Measurements from ENCODE around the gene ANO1.
"Not testable (repeated sequence)": the region's sequence is repeated elsewhere in the genome, so short reads cannot be mapped to it uniquely, and the experiment has no call there.

ANO1 gene

DNA sequence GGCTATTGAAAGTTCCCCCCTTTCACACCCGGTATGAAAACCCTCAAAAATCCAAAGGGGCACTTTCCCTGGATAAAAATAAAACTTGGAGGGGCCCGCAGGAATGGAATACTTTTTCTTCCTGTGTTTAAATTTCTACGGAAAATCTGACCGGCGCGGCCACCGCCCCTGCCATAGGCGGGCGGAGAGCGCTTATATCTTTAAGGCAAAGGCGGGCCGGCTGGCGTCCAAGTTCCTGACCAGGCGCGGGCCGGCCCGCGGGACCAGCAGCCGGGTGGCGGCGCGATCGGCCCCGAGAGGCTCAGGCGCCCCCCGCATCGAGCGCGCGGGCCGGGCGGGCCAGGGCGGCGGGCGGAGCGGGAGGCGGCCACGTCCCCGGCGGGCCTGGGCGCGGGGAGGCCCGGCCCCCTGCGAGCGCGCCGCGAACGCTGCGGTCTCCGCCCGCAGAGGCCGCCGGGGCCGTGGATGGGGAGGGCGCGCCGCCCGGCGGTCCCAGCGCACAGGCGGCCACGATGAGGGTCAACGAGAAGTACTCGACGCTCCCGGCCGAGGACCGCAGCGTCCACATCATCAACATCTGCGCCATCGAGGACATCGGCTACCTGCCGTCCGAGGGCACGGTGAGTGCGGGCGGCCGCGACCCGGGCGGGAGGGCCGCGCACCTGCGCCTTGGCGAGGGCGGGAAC is at the start of gene ANO1:
Gene ANO1 (plus strand): TSS at position 223 of the 686 bp plus-strand sequence. CDS start 290 bp downstream, at position 513.
- no peak for DNase-seq (ENCODE audit: low read depth)

DNA sequence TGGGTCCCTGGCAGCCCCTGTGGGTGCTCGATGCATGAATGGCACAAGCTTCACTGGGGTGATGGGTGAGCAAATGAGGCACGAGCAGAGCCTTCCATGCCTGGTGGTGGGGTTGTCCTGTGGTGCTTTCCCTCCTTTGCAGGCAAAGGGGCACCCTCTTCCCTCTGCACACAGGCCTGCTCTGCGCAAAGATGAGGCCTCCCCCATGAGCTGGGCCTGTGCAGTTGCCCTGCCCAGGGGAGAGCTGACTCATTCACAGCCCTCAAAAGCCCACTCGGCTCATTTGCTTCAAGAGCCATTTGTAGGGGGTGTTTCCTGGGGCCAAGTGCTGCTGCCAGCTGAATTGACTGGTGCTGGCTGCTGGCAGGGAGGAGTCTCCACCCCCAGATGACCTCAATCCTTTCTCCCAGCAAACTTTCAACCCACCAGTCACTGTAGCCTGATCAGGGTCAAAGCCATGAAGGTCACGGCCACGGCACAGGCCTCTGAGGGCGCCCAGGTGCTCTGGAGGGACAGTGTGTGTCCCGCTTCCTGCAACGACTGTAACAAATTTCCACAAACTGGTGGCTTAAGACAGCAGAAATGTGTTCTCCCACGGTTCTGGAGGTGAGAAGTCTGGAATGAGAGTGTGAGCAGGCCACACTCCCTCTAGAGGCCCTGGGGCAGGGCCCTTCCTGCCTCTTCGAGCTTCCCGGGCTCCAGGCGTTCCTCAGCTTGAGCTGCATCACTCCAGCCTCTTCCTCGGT is 48.8 kb upstream of the ANO1 start:
- DNase-seq (ENCODE audit: low read depth) = no peak

DNA sequence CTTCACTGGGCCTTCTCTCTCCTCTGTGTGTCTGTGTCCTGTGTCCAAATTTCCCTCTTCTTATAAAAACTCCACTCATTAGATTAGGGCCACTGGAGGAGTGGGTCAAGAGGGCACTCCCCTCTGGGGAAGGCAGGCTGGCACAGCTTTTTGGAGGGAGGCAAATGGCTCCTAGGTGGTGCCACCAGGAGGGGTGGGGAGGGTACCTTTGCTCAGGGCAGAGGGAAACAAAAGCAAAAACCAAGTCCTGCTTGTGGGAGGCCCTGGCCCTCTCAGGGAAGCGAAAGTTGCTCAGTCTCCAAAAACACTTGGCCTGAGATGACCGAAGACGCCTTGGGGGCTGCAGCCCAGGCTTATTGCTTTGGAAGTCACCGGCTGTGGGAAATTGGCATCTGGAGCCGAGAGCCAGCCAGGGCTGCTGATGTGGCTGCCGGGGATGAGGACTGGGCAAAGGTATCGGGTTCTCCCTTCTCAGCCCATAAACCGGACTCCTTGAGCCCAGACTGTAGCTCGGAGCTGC is 48.2 kb upstream of the ANO1 start:
- no peak for DNase-seq (ENCODE audit: low read depth)

DNA sequence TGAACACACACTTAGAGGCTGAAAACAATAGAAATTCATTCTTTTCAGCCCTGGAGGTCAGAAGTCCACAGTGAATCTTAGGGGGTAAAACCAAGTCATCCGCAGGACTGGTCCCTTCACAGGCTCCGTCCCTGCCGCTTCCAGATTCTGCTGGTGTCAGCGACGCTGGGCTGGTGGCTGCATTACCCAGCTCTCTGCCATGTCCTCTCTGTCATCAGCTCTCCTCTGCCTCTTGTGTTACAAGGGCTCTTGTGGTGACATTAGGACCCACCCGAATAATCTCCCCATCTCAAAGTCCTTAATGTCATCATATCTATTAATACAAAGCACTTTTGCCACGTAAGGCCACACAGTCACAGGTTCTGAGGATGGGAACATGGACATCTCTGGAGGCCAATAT is 47.7 kb upstream of the ANO1 start:
- DNase-seq (ENCODE audit: low read depth) = no peak

DNA sequence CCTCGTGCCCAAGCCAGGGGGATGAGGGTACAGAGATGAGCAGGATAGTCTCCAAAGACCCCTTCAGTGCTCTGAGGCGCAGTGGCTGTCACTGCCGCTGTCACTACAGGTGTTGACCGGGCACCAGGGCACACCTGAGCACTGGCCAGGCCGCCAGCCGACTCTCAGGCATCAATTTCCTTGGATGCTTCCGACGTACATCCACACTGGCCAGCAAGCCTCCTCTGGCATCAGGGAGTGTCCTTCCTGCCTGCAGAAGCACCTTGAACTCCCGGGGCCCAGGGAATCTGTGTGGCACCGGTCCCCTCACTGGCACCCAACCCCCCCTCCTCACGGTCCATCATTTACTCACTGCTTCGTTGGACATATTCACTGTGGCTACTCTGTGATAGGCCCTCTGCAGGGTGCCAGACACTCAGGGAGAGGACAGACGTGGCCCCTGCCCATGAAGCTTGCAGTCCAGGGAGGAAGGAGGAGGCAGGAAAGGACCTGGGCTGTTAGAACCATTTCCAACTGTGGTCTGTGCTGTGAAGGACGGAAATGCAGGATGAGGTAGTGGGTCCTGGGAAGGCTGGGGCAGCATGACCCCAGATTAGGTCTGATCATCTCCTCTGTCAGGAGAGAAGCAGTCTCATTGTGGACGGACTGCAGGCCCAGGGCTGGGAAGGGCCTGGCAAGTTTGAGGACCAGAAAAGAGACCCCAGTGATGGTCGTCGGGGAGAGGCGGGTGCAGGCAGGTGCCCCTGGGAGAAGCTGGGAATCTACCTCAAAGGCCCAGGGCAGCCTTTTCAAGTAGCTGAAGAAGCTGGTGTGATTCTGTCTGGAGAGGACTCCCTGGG is 46.3 kb upstream of the ANO1 start:
- no peak for DNase-seq (ENCODE audit: low read depth)

DNA sequence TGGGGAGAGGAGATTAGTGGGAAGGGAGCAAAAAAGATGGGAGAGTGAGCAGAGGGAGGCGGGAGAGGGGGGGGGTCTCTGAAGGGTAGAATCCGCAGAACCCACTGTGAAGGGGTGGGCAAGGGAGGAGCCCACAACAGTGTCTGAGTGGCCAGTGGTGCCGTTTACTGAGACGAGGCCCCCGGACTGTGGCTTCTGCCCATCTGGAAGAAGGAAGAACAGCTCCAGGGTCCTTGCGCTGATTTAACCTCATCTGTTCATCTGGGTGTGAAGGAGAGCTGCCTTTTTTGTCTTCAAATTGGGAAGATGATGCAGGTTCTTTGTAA is 45.7 kb upstream of the ANO1 start:
- DNase-seq (ENCODE audit: low read depth) = no peak

DNA sequence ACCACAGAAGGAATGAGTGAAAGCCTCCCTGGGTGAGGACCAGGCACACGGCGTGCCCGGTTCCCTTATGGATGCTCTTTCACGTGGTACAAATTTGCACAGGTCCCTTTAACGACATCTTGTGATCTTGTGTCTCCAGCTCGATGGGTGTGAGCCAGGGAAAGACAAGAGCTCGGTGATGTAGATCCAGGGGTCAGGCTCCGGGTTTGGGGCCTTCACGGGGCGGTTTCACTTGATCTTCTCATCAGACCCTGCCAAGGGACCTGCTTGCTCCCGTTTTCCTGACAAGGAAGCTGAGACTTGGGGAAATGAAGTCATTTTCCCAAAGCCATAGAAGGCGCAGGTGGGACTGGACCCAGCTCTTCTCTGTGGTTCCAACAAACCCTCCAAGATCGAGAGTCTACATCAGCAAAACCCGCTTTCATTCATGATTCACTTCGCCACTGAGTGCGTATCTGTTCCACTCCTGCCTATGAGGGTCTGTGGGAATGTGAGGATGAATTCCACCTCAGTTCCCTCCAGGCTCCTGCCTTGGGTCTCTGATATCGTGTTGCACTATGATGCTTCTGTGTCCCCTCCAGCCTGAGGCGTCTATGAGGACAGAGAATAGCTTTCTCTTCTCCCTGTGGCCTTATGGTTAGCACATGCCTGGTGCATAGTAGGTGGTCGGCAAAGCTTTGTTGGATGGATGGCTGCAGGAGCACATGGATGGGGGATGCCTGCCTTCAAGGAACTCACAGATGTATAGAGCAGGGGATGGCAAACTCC is 45.0 kb upstream of the ANO1 start:
- DNase-seq (ENCODE audit: low read depth) = no peak

DNA sequence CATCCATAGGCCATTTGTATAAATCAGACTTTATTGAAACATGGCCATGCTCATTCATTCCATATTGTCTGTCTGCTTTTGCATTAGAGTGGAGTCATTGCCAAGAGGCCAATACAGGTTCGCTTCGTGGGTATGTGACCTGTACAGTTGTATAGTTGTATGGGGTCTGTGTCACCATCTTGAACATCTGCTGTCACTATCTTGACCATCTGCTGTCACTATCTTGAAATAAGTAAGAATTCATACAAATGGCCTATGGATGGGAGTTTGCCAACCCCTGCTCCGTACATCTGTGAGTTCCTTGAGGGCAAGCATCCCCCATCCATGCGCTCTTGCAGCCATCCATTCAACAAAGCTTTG is 44.4 kb upstream of the ANO1 start:
- no peak for DNase-seq (ENCODE audit: low read depth)

DNA sequence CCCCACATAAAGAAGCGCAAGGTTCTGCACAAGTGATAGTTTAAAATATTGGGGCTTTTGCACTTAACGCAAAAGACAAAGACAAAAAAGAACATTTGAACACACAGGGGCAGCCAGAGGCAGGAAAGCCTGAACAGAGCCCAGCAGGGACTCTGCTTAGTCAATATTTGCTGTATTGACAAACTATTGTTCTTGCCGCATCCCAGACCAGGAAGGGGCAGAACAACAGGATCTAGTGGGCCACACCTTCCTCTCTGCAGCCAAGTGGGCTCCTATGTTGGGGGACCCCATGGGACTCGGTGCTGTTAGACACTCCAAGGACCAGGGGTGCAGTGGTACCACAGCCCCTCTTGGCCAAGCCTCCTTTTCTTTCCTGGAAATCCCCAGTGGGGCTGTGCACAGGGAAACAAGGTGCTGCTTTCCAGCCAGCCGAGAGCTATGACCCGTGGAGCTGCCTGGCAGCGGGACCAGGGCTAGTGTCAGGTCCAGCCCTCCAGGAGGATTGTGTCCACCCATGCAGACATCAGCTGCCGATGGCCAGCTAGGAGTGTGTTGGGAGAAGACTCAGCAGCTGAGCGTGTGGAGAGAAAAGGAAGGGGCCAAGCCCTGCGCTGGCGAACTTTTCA is 43.3 kb upstream of the ANO1 start:
- no peak for DNase-seq (ENCODE audit: low read depth)

DNA sequence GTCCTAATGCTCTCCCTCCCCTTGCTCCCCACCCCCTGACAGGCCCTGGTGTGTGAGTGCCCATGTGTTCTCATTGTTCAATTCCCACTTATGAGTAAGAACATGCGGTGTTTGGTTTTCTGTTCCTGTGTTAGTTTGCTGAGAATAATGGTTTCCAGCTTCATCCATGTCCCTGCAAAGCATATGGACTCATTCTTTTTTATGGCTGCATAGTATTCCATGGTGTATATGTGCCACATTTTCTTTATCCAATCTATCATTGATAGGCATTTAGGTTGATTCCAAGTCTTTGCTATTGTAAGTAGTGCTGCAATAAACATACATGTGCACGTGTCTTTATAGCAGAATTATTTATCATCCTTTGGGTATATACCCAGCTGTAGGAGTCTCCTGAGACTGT is 42.5 kb upstream of the ANO1 start:
- DNase-seq (ENCODE audit: low read depth) = not testable (repeated sequence)

DNA sequence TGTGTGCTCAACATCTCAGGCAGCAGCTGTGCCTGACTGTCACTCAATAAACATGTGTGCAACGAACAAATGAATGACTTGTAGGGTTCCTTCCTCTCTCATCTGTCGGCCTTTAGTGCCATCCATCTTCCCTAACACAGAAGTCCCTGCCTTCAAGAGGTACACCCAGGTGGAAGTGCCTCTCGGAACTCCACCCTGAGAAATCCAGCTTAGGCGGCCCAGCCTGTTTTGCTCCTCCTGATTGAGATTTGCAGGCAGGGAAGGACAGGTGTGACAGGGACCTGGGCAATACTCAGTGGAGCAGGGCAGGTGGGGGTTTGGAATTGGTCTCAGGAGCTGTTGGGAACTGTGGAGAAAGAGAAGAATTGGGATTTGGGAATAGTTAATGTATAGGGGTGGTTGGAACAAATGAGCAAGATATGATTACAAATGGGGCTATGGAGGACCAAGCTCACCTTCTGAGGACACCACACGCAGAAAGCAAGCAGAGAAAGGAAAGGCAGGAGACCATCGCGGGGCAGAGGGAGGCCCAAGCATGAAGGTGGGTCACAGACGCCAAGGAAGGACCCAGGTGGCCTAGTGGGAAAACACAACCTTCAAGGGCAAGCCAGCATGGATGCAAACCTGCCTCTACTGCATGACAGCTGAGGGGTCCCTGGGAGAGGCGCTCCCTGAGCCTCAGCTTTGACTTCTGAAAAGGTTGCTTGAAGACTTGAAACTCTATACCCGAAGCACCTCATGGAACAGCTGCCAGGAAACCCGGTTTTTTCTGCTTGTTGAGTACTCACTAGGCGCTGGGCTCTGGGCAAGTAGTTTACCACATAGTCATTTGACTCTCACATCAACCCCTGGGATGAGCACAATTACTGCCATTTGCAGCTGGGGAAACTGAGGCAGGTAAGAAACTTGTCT is 40.9 kb upstream of the ANO1 start:
- no peak for DNase-seq (ENCODE audit: low read depth)

DNA sequence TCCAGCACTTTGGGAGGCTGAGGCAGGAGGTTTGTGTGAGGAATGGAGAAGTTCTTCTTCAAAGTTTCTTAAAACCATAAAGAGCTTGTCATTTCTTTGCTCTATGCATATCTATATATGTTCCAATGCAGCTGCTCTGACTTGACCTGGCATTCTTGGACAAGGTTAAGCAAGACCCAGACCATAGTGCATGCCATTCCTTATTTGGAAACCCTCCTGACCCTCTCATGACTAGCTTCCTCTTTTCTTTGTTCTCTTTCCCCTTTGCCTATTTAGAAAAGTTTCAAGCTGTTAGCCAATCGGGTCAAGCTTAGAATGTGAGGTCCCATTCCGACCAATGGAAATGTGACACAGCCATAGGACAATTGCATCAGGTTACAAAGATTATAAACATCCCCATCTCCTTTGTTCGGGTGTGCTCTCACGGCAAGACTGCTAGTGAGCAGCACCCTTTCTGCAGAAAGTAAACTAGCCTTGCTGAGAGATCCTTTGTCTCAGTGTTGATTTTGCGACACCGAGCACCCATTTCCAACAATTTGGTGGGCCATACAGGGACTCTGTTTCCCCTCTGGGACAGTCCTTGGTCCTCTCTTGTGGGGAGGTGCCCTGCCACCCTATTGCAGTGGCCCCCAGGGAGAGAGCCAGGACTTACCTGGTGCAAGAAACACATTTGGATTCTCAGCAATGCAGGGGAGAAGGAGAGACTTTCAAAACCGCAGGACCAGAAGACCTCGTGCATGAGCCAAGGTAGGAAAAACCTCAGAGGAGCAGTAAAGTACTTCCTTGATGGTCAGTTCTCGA is 39.9 kb upstream of the ANO1 start:
- DNase-seq (ENCODE audit: low read depth) = no peak

DNA sequence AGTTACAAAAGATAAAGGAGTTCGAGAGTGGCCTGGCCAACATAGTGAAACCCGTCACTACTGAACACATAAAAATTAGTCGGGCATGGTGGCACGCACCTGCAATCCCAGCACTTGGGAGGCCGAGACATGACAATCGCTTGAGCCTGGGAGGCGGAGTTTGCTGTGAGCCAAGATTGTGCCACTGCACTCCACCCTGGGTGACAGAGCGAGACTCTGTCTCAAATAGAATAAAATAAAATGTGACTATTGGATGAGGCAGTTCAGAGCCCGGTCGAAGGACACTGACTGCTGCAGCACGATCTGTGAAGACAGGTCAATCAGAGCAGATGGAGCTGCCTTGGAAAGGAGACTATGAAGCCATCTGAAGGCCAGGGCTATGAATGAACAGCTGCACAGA is 37.7 kb upstream of the ANO1 start:
- no peak for DNase-seq (ENCODE audit: low read depth)

DNA sequence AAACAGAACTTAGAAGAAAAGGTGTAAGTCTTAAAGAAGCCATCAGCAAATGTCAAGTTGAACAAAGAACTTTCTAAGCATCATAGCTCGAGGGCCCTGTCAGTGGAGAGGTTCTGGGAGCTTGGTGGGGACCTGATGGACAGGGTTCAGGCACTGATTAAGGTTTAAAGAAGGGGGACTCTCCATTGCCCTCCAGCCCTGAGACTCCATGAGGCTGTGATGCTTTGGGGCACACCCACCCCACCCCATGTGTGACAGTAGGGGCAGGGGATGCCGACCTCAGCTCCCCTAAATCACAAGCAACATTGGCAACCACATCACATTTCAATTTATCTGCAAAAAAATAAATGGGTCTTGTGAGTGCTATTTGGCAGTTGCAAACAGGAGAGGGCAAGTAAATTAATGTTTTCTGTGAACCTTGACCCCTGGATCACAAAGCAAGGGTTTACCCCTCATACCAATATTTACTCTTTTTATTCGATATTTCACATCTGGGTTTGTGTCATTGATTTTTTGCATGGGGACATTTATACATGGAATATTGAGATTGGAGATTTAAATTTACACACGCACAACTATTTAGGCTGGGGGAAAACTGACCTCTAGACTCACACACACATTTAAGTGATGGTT is 37.1 kb upstream of the ANO1 start:
- DNase-seq (ENCODE audit: low read depth) = no peak

DNA sequence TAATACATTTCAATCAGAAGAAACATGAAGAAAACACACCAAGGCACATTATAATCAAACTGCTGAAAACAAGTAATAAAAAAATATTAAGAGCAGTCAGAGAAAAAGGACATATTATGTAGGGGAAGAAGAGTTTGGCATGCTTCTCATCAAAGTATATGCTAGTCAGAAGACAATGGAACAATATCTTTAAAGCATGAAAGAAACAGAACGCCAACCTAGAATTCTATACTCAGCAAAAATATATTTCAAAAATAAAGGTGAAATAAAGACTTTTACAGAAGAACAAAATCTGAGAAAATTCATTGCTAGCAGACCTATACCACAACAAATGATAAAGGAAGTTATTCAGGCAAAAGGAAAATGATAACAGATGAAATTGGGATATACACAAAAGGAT is 34.6 kb upstream of the ANO1 start:
- DNase-seq (ENCODE audit: low read depth) = no peak

DNA sequence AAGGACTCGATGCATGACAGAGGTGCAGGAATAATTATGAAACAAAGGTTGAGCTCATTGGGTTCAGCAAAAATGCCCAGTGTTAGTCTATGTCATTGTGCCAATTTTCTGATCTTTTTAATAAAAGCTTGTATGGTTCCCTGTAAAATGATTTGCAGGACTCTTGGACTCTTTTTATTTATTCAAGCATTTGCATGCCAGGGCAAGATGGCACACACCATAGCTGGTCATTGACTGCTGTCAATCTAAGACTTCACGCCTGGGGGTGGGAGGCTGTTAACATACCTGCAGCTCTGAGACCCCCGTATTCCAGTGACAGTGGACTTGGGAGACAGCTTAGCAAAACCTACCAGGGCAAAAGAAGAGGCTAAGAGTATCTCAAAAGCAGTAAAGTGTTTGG is 32.0 kb upstream of the ANO1 start:
- DNase-seq (ENCODE audit: low read depth) = no peak

DNA sequence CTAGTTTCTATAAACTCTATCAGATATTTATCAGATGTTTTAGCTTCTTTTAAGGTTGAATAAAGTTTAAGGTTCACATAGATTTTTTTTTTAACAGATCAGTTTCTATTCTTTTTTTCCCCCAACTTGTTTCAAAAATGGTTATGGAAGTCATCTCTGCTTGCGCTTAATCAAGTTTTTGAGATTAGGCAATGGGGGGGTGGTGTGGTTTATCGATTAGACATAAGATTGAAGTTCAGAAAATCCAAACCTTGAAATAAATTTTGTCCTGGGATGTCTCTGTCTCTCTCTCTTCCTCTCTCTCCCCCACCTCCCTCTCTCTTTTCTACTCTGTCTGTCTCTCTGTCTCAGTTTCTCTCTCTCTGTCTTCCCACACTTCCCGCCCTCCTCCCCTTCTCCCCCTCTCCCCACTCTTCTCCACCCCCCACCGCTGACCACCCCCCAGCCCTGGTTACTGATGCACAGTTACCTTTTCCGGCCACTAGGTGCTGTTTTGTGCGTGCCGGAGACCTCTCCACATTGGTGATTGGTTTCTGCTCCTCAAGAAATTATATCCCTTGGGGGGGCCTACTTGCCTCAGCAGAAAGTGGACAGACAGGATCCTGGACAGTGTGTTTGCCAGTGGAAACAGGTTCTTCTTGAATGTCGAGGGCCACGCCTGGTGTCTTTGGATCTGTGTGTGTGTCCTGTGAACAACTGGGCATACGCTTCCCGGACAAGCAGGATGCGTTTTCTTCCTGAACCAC is 29.7 kb upstream of the ANO1 start:
- DNase-seq (ENCODE audit: low read depth) = no peak

DNA sequence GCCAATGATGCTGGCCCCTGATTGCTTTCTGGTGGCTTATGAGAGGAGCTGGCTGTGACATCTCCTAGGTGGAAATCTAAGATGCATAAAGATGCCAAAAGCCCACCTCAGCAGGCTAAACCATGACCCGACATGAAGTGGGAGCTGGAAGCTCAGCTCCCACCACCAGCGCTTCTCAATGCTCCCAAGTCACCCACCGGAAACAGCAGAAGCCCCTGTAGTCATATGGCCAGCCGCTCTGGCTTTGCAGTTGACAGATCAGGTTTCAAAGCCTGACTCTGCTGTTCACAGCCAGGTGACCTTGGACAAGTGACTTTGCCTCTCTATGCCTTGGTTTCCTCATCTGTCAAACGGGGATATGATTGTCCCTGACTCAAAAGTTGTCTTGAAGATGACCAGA is 29.1 kb upstream of the ANO1 start:
- no peak for DNase-seq (ENCODE audit: low read depth)

DNA sequence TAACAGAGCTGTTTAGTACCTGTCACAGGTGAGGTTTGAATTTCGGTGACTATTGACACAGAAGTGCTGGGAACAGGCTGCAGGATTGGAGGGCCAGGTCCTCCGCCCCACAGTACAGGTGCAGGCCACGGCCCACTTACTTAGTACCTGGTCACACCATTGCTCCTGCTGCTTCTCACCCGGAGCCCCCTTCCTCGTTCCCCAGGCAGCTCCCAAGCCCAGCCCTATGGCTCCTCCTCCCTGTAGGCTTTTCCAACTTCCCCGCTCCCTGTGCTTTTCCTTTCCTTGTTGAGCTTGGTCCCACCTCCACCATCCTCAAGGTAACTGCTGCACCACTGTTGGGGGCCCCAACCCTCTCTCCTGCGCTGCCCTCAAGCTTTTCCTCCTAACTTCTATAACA is 27.9 kb upstream of the ANO1 start:
- DNase-seq (ENCODE audit: low read depth) = no peak
